ENCODE data around the gene MAN2A1. TPM values are rescaled to one million over a fixed set of nuclear protein-coding genes. Genes with fewer than 3 reads are reported as not detected.

The MAN2A1 gene
- total RNA-seq, 1 experiment from 2014 or later, result 78.0 TPM

- Histone ChIP-seq H3K14ac (ENCODE audit: insufficient read depth, low read length) (no peak overlapping the region), H3T11ph (ENCODE audit: low read length) (no peak overlapping the region), H3K23me2 (ENCODE audit: insufficient read length, low read depth, low read length, poor library complexity, severe bottlenecking) (no peaks in the 10 kb centered on the region), H2BK20ac (ENCODE audit: low read depth, low read length, poor library complexity, severe bottlenecking) (no peak overlapping the region), H3K4me1 (ENCODE audit: insufficient read depth, low read length) (no peaks in the 10 kb centered on the region), H4K91ac (ENCODE audit: insufficient read length, low read depth, low read length) (no peak overlapping the region), H3K79me1 (ENCODE audit: insufficient read depth, low read depth, low read length, poor library complexity, severe bottlenecking) (no peaks in the 10 kb centered on the region), H2BK12ac (ENCODE audit: insufficient read length, low read depth, low read length) (no peak overlapping the region), H2BK5ac (ENCODE audit: insufficient read length, low read length) (no peak overlapping the region), H3K56ac (ENCODE audit: insufficient read length, low read depth, low read length) (no peak overlapping the region), H3K4me2 (ENCODE audit: insufficient read depth, insufficient read length, low read length) (no peak overlapping the region), H2AFZ (ENCODE audit: low read length) (no peak overlapping the region), H2AK5ac (ENCODE audit: insufficient read length, low read length) (no peak overlapping the region), H3K23ac (ENCODE audit: insufficient read length, low read depth, low read length) (no peak overlapping the region), H2BK15ac (ENCODE audit: low read depth, low read length) (no peak overlapping the region), H3K27ac (ENCODE audit: insufficient read length, low read depth, low read length) (no peak overlapping the region), H3K79me2 (ENCODE audit: insufficient read depth, low read length) (no peaks in the 10 kb centered on the region), H4K5ac (ENCODE audit: insufficient read length, low read depth, low read length) (no peak overlapping the region), H2BK120ac (ENCODE audit: low read depth, low read length, poor library complexity, severe bottlenecking) (no peak overlapping the region), H3K4ac (ENCODE audit: low read depth, low read length) (no peak overlapping the region), H3K9me3 (ENCODE audit: control insufficient read depth, low read depth, low read length) (no peaks in the 10 kb centered on the region), H3K9ac (ENCODE audit: extremely low read depth, insufficient read length, low read length) (no peak overlapping the region), H3K27me3 (ENCODE audit: insufficient read depth, low read length) (no peaks in the 10 kb centered on the region), H4K8ac (replicated peaks; ENCODE audit: insufficient read length, low read depth, low read length) (no peak overlapping the region), H4K20me1 (ENCODE audit: control insufficient read depth, insufficient read depth, insufficient read length) (no peaks in the 10 kb centered on the region), H3K18ac (ENCODE audit: insufficient read length, low read depth, low read length) (no peak overlapping the region)
- no peaks in the 10 kb centered on the region; the same call in 1 of the 2 replicates for H3K27me3 Mint-ChIP-seq (ENCODE audit: low read depth)
- H3K9me3 Mint-ChIP-seq, result no peaks in the 10 kb centered on the region
- no peak for DNase-seq
- no peak for TF ChIP-seq CTCF (conservative IDR thresholded peaks at IDR 0.05)
- H3K36me3 Mint-ChIP-seq (ENCODE audit: insufficient read depth in 1 of 3, low read depth in 3 of 3), result no peaks in the 10 kb centered on the region
- H3K4me1 Mint-ChIP-seq, result no peaks in the 10 kb centered on the region
- WGBS (ENCODE audit: extremely low coverage, insufficient read length, low lambda C conversion rate), result no CpG with 5 or more reads among the region's 6 CpGs
- H3K4me3 Mint-ChIP-seq, result no peak overlapping the region
- no peak overlapping the region for H3K27ac Mint-ChIP-seq
Observed at GRCh38 chr5:109876030-109876725, 186.5 kb downstream of the MAN2A1 start.

Data from H9 (cell line).